H1 (cell line): ENCODE measurements around the gene CDC73. TPM values are rescaled to one million over a fixed set of nuclear protein-coding genes. Genes with fewer than 3 reads are reported as not detected.
"Not testable (repeated sequence)": the region's sequence is repeated elsewhere in the genome, so short reads cannot be mapped to it uniquely, and the experiment has no call there.

ENCODE experiments used
- CTCF ChIA-PET: fragments of 300-600 bp; sonication (Branson Sonifier 250); formaldehyde crosslinking; loops from one replicate; lab custom pipeline; 2021; ENCODE audit not compliant: partially characterized antibody; lab: Charles Lee
- POLR2A ChIA-PET: fragments of 300-600 bp; sonication (Branson Sonifier 250); formaldehyde crosslinking; loops from one replicate; lab custom pipeline; 2021; ENCODE audit warnings: inconsistent platforms; ENCODE audit not compliant: partially characterized antibody; lab: Charles Lee
- DNase-seq, 2 experiments: peaks; one replicate each; pipeline versions ENCODE4 v3.0.0 to v3.0.0-alpha.2; 2010 to 2022; ENCODE audit warnings: low spot score in 2 of 2, low read depth in 1 of 2, mixed read lengths in 1 of 2
- FAIRE-seq: peaks from 2 replicates; lab custom pipeline; 2011; peaks lifted over from hg19 to GRCh38; lab: Jason Lieb, UNC
- H2AFZ ChIP-seq: 2 replicates; pipeline ENCODE4 v1.8.1; 2012; ENCODE audit warnings: low read length, inconsistent platforms
- H2AK5ac ChIP-seq: 2 replicates; pipeline ENCODE4 v1.6.1; 2013; ENCODE audit warnings: low read depth, low read length
- H2BK120ac ChIP-seq: replicated peaks from 2 replicates; pipeline ENCODE3; 2013; ENCODE audit warnings: low read depth, low read length, inconsistent platforms
- H2BK12ac ChIP-seq: 2 replicates; pipeline ENCODE4 v1.6.1; 2013; ENCODE audit warnings: low read depth, low read length
- H2BK15ac ChIP-seq: 2 replicates; pipeline ENCODE4 v1.6.1; 2013; ENCODE audit warnings: low read length
- H2BK20ac ChIP-seq: 2 replicates; pipeline ENCODE4 v1.6.1; 2013; ENCODE audit warnings: low read length
- H2BK5ac ChIP-seq: 2 replicates; pipeline ENCODE4 v1.6.1; 2013; ENCODE audit warnings: low read depth, low read length
- H3K14ac ChIP-seq: 2 replicates; pipeline ENCODE4 v1.6.1; 2013; ENCODE audit warnings: inconsistent platforms; ENCODE audit not compliant: insufficient read length
- H3K18ac ChIP-seq: 2 replicates; pipeline ENCODE4 v1.6.1; 2013; ENCODE audit warnings: low read length; ENCODE audit errors: extremely low read depth
- H3K23ac ChIP-seq: 2 replicates; pipeline ENCODE4 v1.6.1; 2013; ENCODE audit warnings: inconsistent platforms; ENCODE audit not compliant: insufficient read length
- H3K23me2 ChIP-seq: 2 replicates; pipeline ENCODE4 v1.6.1; 2013; ENCODE audit warnings: low read depth, low read length
- H3K27ac ChIP-seq: 2 replicates; pipeline ENCODE4 v1.6.1; 2011; ENCODE audit warnings: low read depth, low read length, inconsistent platforms
- H3K27me3 ChIP-seq, 4 experiments: replicated peaks in 1 of 4; 1 replicate in 1 of 4; 2 replicates in 3 of 4; pipeline versions ENCODE4 v1.6.1 to v1.8.1; 2011 to 2013; ENCODE audit warnings: low read length in 3 of 4, mild to moderate bottlenecking in 3 of 4, inconsistent platforms in 2 of 4, mixed read lengths in 2 of 4, moderate library complexity in 1 of 4; ENCODE audit not compliant: control insufficient read depth in 3 of 4, insufficient read depth in 3 of 4; ENCODE audit errors: extremely low read depth in 1 of 4
- H3K36me3 ChIP-seq, 4 experiments: 2 replicates each; pipeline versions ENCODE4 v1.6.1 to v1.8.1; 2011 to 2013; ENCODE audit warnings: mild to moderate bottlenecking in 4 of 4, low read length in 3 of 4, moderate library complexity in 2 of 4, control low read depth in 1 of 4, inconsistent platforms in 1 of 4; ENCODE audit not compliant: insufficient read depth in 4 of 4, control insufficient read depth in 2 of 4
- H3K4ac ChIP-seq: replicated peaks from 2 replicates; pipeline ENCODE3; 2013; ENCODE audit warnings: low read length, low read depth, mixed read lengths, inconsistent platforms; ENCODE audit not compliant: insufficient read length
- H3K4me1 ChIP-seq, 4 experiments: replicated peaks in 1 of 4; 1 replicate in 1 of 4; 2 replicates in 3 of 4; pipeline versions ENCODE4 v1.6.1 to v1.8.1; 2011 to 2013; ENCODE audit warnings: low read length in 3 of 4, inconsistent platforms in 2 of 4, mixed read lengths in 1 of 4; ENCODE audit not compliant: insufficient read depth in 4 of 4, control insufficient read depth in 3 of 4
- H3K4me2 ChIP-seq, 2 experiments: 2 replicates each; pipeline versions ENCODE4 v1.6.1 to v1.8.1; 2011 to 2013; ENCODE audit warnings: low read depth in 2 of 2, low read length in 2 of 2, control low read depth in 1 of 2, inconsistent platforms in 1 of 2, mild to moderate bottlenecking in 1 of 2; ENCODE audit not compliant: insufficient read depth in 1 of 2
- H3K4me3 ChIP-seq, 4 experiments: fragments of 200-600, 300-600 bp in 1 of 4; sonication (generic), shearing (Covaris generic), sonication (Bioruptor Twin) in 1 of 4; 2 replicates each; pipeline versions ENCODE4 v1.5.1 to v1.8.1; 2011 to 2016; ENCODE audit warnings: low read length in 4 of 4, low read depth in 3 of 4, control low read depth in 2 of 4, inconsistent platforms in 2 of 4, mild to moderate bottlenecking in 2 of 4, mixed read lengths in 1 of 4, moderate library complexity in 1 of 4; ENCODE audit not compliant: insufficient read depth in 2 of 4; ENCODE audit errors: extremely low read depth in 1 of 4
- H3K56ac ChIP-seq: replicated peaks from 2 replicates; pipeline ENCODE3; 2013; ENCODE audit warnings: low read depth, mild to moderate bottlenecking, mixed read lengths, low read length, inconsistent platforms; ENCODE audit not compliant: insufficient read length
- H3K79me1 ChIP-seq: 2 replicates; pipeline ENCODE4 v1.6.1; 2013; ENCODE audit warnings: low read depth, low read length, control low read depth
- H3K79me2 ChIP-seq, 2 experiments: 2 replicates each; pipeline versions ENCODE4 v1.6.1 to v1.8.1; 2012 to 2013; ENCODE audit warnings: low read length in 2 of 2, mild to moderate bottlenecking in 2 of 2, inconsistent platforms in 1 of 2; ENCODE audit not compliant: insufficient read depth in 2 of 2, control insufficient read depth in 1 of 2
- H3K9ac ChIP-seq, 4 experiments: replicated peaks in 1 of 4; 1 replicate in 1 of 4; 2 replicates in 3 of 4; pipeline versions ENCODE4 v1.6.1 to v1.8.1; 2011 to 2013; ENCODE audit warnings: low read depth in 3 of 4, low read length in 3 of 4, control low read depth in 2 of 4, mild to moderate bottlenecking in 2 of 4, moderate library complexity in 2 of 4, inconsistent platforms in 1 of 4; ENCODE audit errors: extremely low read depth in 1 of 4
- H3K9me3 ChIP-seq, 2 experiments: 2 replicates each; pipeline versions ENCODE4 v1.6.1 to v1.8.1; 2012 to 2013; ENCODE audit warnings: mild to moderate bottlenecking in 2 of 2, moderate library complexity in 2 of 2, control low read depth in 1 of 2, inconsistent platforms in 1 of 2, low read depth in 1 of 2, low read length in 1 of 2, mixed read lengths in 1 of 2; ENCODE audit not compliant: insufficient read depth in 2 of 2
- H4K20me1 ChIP-seq, 2 experiments: replicated peaks in 1 of 2; 2 replicates each; pipeline versions ENCODE3 to v1.8.1; 2011 to 2013; ENCODE audit warnings: inconsistent platforms in 2 of 2, low read length in 2 of 2, mild to moderate bottlenecking in 1 of 2; ENCODE audit not compliant: insufficient read depth in 2 of 2, control insufficient read depth in 1 of 2
- H4K5ac ChIP-seq: 2 replicates; pipeline ENCODE4 v1.6.1; 2013; ENCODE audit warnings: low read length, low read depth, mixed read lengths, inconsistent platforms; ENCODE audit not compliant: insufficient read length
- H4K8ac ChIP-seq: 2 replicates; pipeline ENCODE4 v1.8.0; 2013; ENCODE audit warnings: mild to moderate bottlenecking, moderate library complexity, low read length, inconsistent platforms; ENCODE audit not compliant: insufficient read depth; ENCODE audit errors: extremely low read depth
- H4K91ac ChIP-seq: replicated peaks from 2 replicates; pipeline ENCODE3; 2013; ENCODE audit warnings: low read length, mixed read lengths, inconsistent platforms; ENCODE audit not compliant: insufficient read length
- polyA plus RNA-seq, 7 experiments: library from polyadenylated mRNA; depleted of rRNA in 3 of 7; stranded (reverse) in 5 of 7; unstranded in 2 of 7; fragments of >200 nt in 5 of 7; fragments of 200-250 nt in 2 of 7; gene quantifications; 1 replicate in 5 of 7; 2 replicates in 1 of 7; 4 replicates in 1 of 7; pipeline versions ENCODE4 v1.2.1 to v1.2.3, GENCODE V29; 2011 to 2013; ENCODE audit warnings: missing spikeins in 2 of 7, mixed read lengths in 2 of 7
- total RNA-seq: library from RNA; stranded (reverse); fragmentation: NEBNext Ultra II Directional; extraction: Animal tissue kit (Norgen Biotek cat#: 25700); gene quantifications from 2 replicates; pipeline ENCODE4 v1.2.1, GENCODE V29; 2021

Gene CDC73
- total and polyA plus RNA-seq, 2 of the 8 experiments (the other 6 are each of a cell fraction or from before 2014, with no cell fraction given): 9.8 to 64.0 TPM

- H2BK12ac ChIP-seq, H3K23ac ChIP-seq: not testable (repeated sequence)
Observed at GRCh38 chr1:193231146-193231545, 109.3 kb downstream of the CDC73 start.

More at GRCh38 chr1:193231146-193231545, 109.3 kb downstream of the CDC73 start:
- H3K9me3 ChIP-seq, H3K56ac ChIP-seq, H3K4me1 ChIP-seq, H3K27ac ChIP-seq, H4K91ac ChIP-seq, H2AFZ ChIP-seq, H4K20me1 ChIP-seq, H3K4me2 ChIP-seq, H3K79me1 ChIP-seq, H2BK15ac ChIP-seq, H2BK120ac ChIP-seq, H4K8ac ChIP-seq, FAIRE-seq, H3K23me2 ChIP-seq, H3K4me3 ChIP-seq, H3K4ac ChIP-seq, H3K27me3 ChIP-seq, H3K79me2 ChIP-seq, H2BK5ac ChIP-seq, CTCF ChIA-PET, H3K14ac ChIP-seq, H4K5ac ChIP-seq, DNase-seq, H2BK20ac ChIP-seq, H3K18ac ChIP-seq, H3K9ac ChIP-seq, H2AK5ac ChIP-seq: not testable (repeated sequence)
- peaks cover 0 to 11% (median 4%) of the 10 kb centered on the region in 4 experiments; a peak in 3 of 8 replicates for H3K36me3 ChIP-seq
- POLR2A ChIA-PET: interaction anchor here (0.6 kb wide), 1 partner anchor 495 kb away, joined by 3 read pairs; no protein-coding TSS in a partner anchor
